NCI-H82 (cell line): ENCODE data around the gene BNIP5.
"Not testable (repeated sequence)": the region's sequence is repeated elsewhere in the genome, so short reads cannot be mapped to it uniquely, and the experiment has no call there.

Experiments used
- DNase-seq: peaks from one replicate; lab custom pipeline; 2025; lab: John Stamatoyannopoulos, UW

Gene BNIP5

GRCh38 chr6:36340618-36341454 is 4.1 kb upstream of the BNIP5 start:
- DNase-seq, result peak; percentile 80

- no peak for DNase-seq
These were observed 3.6 kb upstream of the BNIP5 start for GRCh38 chr6:36340306-36340617.

DNA sequence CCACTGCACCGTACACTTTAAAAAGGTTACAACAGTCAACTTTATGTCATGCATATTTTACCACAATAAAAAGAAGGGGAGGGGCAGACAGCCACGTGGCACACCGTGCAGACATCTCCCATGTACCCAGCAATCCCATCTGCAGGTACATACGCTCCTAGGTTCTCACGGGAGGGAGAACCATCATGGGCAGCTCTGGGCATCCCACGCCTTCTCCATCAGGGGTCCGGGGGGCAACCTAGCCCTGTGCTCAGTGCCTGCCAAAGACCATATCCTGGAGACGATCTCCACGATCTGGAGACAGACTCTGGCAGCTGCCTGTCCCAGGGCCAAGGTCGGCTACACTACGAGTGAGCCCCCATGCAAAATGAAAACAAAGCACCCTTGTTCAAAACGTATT is 2.5 kb upstream of the BNIP5 start:
- no peak for DNase-seq

DNA sequence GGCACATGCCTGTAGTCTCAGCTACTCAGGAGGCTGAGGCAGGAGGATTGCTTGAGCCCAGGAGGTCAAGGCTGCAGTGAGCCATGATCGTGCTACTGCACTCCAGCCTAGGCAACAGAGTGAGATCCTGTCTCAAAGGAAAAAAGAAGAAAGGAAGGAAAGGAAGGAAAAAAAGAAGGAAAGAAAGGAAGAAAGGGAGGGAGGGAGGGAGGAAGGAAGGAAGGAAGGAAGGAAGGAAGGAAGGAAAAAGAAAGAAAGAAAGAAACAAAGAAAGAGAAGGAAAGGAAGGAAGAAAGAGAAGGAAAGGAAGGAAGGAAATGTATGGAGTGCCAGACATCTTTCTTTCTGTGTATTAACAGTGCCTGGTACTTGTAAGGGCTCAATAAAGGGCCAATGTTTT is 1.5 kb upstream of the BNIP5 start:
- not testable (repeated sequence) for DNase-seq

GRCh38 chr6:36337814-36338213 is 1.1 kb upstream of the BNIP5 start:
- no peak for DNase-seq

GRCh38 chr6:36336208-36336710 is 429 bp downstream of the BNIP5 start:
- DNase-seq, result no peak

DNA sequence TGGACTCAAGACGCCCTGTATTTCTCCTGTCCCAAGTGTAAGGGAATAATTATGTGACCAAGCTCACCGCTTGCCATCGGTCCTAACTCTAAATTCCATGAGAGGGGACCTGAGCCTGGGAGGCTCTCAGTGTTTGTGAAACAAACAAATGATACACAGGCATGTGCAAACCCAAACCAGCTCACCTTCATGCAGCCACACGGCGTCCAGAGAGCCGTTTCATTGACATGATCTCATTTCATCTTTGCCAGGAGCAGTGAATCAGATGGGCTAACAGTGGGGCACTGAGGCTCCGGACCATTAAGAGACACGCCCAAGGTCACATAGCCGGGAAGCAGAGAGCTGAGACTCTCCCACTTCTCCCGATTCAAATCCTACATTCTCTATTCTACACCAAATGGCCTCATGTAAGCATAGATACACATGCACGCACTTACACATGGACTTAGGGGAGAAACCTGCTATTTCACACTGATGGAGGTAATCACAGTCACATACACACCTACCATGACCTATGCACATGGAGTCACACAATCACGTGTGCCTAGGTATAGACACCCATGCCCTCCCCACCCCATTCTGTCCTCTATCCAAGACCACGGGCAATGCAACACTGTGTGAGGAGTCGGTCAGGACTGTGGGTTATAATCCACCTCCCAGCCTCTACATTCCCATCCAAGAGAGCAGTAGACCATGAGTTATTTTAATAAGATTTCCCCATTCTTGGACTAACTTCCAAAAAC is 1.1 kb downstream of the BNIP5 start:
- no peak for DNase-seq

- DNase-seq, result no peak
These were observed 1.7 kb downstream of the BNIP5 start for GRCh38 chr6:36334832-36335459.

- DNase-seq, result no peak
These were observed 2.6 kb downstream of the BNIP5 start for GRCh38 chr6:36333931-36334725.

DNA sequence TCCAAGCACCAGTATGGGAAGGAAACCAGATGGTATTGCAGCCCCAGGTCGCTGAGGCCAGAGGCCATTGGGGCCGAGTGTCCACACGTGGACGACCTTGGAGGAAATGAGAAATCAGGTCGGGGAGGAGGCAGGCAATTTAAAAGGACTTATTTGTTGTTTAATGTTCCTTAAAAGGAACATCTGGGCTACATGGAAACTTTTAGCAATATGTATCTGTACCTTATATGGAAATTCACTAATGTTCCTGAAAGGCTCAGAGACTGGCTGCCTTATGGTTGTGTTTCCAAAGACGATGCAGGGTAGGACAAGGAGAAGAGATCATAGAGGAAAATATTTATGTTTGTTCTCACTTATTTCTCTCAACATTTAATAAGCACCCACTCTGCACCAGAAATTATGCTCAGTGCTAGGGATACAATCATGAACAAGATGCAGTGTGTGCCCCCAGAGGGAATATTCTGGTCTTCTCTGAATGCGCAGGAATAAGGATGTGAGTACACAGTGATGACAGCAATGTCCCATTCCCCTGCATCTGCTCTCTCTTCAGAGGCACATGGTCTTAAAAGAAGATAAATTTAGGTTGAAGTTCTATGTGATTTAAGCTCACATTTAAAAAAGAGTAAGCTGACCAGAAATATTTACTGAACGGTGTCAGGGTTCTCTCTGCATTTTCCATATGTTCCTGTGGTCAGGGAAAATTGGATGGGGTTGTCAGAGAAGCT is 3.4 kb downstream of the BNIP5 start:
- DNase-seq, result no peak

- DNase-seq, result no peak
These were observed 5.3 kb downstream of the BNIP5 start for GRCh38 chr6:36331381-36331780.

DNA sequence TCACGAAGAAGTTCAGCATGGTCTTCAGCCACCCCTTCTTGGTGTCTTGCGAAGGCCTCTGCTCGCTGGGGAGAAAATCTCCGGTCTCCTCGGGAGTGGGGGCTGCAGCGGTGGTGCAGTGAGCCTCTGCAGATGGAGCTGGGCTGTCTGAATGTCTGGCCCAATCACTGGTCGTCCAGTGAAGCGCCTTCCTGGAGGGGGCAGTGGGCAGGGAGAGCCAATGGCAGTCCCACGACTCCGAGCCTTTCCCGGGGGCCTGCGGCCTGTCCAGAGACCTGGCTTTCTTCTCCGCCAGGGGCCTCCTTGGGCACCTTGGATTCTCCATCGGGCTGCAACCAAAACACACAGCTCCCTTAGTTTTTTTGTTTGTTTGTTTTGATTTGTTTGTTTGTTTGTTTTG is 6.3 kb downstream of the BNIP5 start:
- DNase-seq, result no peak

- DNase-seq, result no peak
These were observed 6.8 kb downstream of the BNIP5 start for GRCh38 chr6:36329798-36330291.

DNA sequence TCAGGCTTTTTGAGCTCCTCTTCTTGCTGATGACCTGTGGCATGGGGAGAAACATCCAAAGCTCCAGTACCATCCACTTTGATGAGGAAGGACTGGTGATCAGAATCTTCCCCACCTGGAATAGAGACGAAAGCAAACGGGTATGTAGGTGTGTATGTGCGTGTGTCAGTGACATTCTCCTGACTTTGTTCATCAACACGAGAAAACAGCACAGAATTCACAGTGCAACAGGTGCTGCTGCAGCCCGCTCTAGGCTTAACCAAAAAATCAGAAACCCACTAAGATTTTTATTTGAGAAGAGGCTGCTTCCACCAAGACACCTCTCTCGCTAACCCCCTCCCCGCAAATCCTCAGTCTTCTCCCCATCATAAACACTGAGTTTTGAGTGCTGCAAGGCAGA is 8.1 kb downstream of the BNIP5 start:
- DNase-seq, result no peak

DNA sequence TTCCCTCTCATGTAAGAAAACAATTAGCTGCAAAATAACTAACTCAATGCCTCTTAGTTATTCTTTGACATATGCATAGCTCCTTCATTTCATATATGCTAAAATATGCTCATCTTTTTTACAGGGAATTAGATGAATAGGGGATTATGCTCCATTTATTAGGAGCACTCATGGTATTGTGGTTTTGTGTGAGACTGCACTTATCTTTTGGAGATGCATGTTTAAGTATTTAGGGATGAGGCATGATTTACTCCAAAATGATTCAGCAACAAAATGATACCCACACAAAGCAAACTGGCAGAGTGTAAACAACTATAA is 8.8 kb downstream of the BNIP5 start:
- no peak for DNase-seq

DNA sequence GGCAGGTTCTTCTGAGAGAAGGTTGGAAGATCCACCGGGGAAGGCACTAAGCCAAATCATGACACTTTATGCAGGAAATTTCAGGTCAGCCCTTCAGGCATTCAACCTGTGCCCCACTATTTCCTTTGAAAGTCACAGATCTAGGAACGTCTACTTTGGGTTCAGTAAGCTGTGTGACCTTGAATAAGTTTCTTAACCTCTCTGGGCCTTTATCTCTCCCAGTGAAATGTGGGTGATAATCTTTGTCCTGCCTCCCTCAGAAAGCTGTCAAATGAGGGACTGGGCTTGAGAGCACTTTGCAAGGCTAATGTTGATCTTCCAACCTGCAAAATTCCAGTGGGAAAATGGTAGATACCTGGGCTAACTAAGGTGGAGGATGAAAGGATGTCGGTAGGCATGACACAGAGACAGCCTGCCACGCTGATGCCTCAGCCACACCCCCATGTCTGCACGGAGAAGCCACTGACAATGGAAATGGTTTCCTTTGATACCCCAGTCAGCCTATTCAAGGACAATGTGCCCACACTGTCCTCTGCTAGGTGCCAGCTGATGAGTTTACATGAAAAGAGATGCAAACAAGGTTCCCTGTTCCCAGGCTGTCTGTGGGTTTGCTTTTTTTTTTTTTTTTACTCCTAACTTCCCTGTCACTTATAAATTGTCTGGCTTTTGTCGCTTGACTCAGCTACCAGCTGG is 9.3 kb downstream of the BNIP5 start:
- DNase-seq, result no peak

DNA sequence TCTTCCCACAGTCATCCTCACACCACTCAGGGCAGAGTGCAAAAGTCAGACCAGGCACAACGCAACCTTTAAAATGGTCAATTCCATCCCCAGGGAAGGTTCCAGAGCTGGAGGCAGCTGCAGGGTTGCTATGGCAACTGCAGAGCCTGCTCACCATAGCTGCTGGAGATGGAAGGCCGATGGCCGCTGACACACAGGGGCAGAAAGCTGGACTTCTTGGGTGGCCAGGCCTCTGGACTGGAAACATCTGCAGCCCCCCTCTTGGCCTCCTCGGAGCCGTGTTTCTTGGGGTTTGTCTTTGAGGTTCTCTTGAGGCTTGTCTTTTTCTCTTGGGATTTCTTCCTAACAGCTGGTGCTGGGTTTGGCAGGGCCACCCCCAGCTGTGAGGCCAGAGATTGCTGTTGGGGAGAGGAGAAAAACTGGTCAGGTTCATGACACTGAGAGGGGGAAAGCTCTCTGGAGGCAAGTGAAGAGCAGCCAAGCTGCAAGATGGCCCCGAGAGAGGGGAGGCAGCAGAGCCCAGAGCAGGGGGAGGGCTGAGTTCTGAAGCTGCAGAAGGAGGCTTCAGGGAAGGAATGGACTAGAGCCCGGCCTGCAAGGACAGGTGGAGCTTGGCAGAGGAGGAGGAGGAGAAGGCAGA is 10.2 kb downstream of the BNIP5 start:
- peak; percentile 15 for DNase-seq

- DNase-seq, result no peak
These were observed 12.0 kb downstream of the BNIP5 start for GRCh38 chr6:36324715-36325114.

DNA sequence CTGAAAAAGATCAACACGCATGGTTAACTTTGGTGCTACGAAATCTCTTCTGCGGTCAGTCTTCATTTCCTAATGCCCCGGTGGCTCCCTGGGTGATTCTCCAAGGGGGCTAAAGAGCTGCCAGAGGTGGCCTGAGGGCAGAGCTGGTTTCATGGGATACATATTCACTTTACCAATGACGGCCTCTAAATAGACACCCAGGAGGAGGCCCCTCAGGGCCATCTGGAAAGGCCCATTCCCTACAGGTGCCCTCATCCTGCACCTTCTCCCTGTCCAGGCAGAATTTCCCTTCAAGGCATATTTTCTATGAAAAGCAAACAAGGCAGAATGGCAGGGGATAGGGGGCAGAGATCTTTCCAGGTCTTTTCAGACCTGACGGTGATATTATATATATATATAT is 12.5 kb downstream of the BNIP5 start:
- DNase-seq, result no peak

DNA sequence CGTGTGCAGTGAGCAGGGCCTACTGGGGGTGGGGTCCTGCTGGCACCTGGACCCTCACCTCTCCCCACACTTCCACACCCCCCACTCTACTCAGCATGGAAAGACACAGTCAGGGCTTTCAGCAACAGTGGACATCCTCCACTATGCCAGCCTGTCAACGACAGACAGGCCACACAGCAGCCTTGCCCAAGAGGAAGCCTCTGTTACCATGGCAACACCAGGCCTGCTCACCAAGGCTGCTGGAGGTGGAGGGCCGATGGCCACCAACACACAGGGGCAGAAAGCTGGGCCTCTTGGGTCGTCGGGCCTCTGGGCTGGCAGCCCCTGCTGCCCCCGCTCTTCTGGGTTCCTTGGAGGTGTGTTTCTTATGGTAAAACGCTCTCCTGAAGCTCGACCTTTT is 13.6 kb downstream of the BNIP5 start:
- peak; percentile 21 for DNase-seq
